ENCODE measurements around the gene IRGQ. TPM values are rescaled to one million over a fixed set of nuclear protein-coding genes. Genes with fewer than 3 reads are reported as not detected.
"Not testable (repeated sequence)": the region's sequence is repeated elsewhere in the genome, so short reads cannot be mapped to it uniquely, and the experiment has no call there.

IRGQ gene, protein sequence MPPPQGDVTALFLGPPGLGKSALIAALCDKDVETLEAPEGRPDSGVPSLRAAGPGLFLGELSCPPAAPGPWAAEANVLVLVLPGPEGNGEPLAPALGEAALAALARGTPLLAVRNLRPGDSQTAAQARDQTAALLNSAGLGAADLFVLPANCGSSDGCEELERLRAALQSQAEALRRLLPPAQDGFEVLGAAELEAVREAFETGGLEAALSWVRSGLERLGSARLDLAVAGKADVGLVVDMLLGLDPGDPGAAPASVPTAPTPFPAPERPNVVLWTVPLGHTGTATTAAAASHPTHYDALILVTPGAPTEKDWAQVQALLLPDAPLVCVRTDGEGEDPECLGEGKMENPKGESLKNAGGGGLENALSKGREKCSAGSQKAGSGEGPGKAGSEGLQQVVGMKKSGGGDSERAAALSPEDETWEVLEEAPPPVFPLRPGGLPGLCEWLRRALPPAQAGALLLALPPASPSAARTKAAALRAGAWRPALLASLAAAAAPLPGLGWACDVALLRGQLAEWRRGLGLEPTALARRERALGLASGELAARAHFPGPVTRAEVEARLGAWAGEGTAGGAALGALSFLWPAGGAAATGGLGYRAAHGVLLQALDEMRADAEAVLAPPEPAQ
- total RNA-seq (2014; rRNA removed; shearing (Covaris generic)): 24.0 and 24.6 TPM in 2 replicates

DNA sequence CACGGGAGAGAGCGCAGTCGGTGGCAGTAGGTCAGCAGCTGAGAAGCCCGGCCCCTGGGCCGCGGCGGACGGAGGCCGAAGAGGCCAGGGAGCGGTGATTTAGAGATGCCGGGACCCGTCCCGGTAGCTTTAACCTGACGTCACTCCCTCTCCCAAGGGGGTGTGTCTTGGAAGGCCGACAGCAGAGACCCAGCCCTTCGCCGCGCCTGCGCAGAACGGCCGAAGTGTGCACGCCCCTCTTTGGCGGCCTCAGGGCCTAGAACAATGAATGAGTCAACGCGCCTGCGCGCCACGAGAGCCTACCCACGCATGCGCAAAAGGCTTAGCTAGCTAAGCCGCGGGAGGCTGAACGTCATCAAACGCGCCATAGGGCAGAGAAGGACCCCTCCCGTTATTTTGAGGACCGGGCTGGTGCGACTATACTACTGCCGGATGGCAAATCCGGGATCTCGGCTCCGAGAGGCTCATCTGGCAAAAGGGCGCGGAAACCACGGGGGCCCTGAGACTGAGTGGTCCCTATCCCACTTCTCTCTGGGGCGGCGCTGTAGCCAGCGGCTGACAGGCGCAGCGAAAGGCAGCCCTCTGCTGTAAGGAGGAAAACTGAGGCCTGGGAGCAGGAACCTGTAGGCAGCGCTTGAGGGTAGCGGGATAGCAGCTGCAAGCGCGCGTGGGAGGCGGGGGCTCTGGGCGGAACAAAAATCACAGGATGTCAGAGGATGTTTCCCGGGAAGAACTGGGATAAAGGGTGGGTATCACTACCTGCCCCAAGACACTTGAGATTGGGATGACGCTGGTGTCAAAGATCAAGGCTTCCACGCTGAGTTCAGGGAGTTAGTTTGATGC lies at the start of gene IRGQ, which contains the start of gene ZNF576:
IRGQ (minus strand) TSS at position 136 of the 843 bp plus-strand sequence. CDS start 796 bp downstream, outside the sequence.
ZNF576 (plus strand) TSS at position 597 of the 843 bp plus-strand sequence. CDS start 514 bp downstream, outside the sequence.
- H3K27me3 ChIP-seq: no peaks in the 10 kb centered on the region
- no peaks in the 10 kb centered on the region for H3K9me3 ChIP-seq (replicated peaks)
- H3K36me3 ChIP-seq: peaks cover 2% of the 10 kb centered on the region
- peak; percentile 99 to 100 for DNase-seq
- peak within 1 kb of the TSS; percentile 99 for H3K27ac ChIP-seq
- peak within 1 kb of the TSS; percentile 64 for H3K4me3 ChIP-seq
- 0 out of 2 replicates have a peak, but pooled peaks cover 4% of the 10 kb centered on the region for H3K4me1 ChIP-seq

DNA sequence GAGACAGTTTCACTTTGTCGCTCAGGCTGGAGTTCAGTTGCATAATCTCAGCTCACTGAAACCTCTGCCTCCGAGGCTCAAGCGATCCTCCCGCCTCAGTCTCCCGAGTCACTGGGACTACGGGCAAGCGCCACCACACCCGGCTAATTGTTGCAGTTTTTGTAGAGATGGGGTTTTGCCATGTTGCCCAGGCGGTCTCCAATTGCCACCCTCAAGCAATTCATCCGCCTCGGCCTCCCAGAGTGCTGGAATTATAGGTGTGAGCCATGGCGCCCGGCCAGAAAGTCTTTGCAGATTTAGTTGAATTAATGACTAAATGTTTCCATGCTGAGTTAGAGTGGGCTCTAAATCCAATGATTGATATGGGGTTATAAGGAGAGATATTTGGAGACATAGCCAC lies 48.2 kb upstream of the IRGQ start:
- Histone ChIP-seq H3K27ac (no peak overlapping the region), H3K9me3 (replicated peaks) (no peaks in the 10 kb centered on the region), H3K4me3 (no peak overlapping the region), H3K27me3 (peaks cover 8% of the 10 kb centered on the region), H3K36me3 (no peaks in the 10 kb centered on the region), H3K4me1 (no peaks in the 10 kb centered on the region; the same call in none of the 2 replicates)
- DNase-seq: no peak

DNA sequence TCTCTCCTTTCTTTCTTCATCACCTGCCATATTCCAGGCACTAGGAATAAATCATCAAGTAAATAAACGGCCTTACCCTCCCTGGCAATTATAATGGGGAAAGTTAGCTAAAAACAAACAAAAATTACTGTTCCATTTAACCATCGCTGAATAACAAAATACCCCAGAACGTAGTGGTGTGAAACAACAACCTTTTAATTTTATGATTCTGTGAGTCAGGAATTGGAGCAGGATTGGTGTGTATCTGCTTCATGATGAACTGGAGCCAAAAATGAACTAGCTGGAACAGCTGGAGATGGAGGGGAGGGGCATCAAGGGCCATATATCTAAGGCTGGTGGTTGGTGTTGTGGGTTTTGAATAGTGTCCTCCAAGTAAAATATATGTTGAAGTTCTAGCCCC lies 47.4 kb upstream of the IRGQ start:
- DNase-seq: peak in 1 of 2 experiments; percentile 35

DNA sequence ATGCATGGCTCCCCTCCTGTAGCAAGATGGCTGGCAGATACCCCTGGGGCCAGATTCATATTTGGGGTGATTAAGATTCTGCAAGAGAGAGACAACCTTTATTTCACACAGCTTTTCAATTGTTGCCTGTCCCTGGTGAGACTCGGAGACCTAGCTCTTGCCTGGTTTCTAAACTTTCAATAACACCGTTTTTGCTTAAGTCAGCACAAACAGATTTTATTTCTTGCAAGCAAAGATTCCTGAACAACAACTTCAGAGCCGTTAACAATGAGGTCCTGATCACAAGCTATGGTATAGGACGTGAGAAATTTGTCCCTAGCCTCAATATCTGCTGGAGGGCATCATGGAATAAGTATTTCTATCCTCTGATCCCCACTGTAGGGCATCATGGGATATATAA lies 46.6 kb upstream of the IRGQ start:
- Histone ChIP-seq H3K27me3 (peaks cover 19% of the 10 kb centered on the region), H3K4me3 (no peak overlapping the region), H3K27ac (no peak overlapping the region), H3K9me3 (replicated peaks) (no peaks in the 10 kb centered on the region), H3K36me3 (no peaks in the 10 kb centered on the region), H3K4me1 (no peaks in the 10 kb centered on the region; the same call in none of the 2 replicates)
- DNase-seq: no peak

More for the DNA sequence above, 47.4 kb upstream of the IRGQ start:
- no peaks in the 10 kb centered on the region; the same call in none of the 2 replicates for H3K4me1 ChIP-seq
- H3K4me3 ChIP-seq: no peak overlapping the region
- H3K27ac ChIP-seq: no peak overlapping the region
- peaks cover 17% of the 10 kb centered on the region for H3K27me3 ChIP-seq
- no peaks in the 10 kb centered on the region for H3K36me3 ChIP-seq
- no peaks in the 10 kb centered on the region for H3K9me3 ChIP-seq (replicated peaks)

DNA sequence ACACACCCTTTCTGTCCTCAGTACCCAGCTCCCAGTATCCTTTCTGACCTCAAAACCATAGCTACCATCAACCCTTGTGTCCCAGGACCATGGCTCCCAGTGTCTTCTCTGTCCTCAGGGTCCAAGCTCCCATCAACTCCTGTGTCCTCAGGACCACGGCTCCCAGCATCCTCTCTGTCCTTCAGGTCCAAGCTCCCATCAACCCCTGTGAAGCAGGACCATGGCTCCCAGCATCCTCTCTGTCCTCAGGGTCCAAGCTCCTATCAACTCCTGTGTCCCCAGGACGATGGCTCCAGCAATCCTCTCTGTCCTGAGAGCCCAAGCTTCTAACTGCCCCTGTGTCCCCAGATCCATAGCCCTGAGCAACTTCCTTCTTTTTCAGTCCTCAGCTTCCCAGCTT lies 45.4 kb upstream of the IRGQ start:
- DNase-seq: no peak
- no peaks in the 10 kb centered on the region for H3K36me3 ChIP-seq
- no peaks in the 10 kb centered on the region for H3K9me3 ChIP-seq (replicated peaks)
- H3K27ac ChIP-seq: no peak overlapping the region
- H3K4me1 ChIP-seq: no peaks in the 10 kb centered on the region; the same call in none of the 2 replicates
- peaks cover 19% of the 10 kb centered on the region for H3K27me3 ChIP-seq
- H3K4me3 ChIP-seq: no peak overlapping the region

DNA sequence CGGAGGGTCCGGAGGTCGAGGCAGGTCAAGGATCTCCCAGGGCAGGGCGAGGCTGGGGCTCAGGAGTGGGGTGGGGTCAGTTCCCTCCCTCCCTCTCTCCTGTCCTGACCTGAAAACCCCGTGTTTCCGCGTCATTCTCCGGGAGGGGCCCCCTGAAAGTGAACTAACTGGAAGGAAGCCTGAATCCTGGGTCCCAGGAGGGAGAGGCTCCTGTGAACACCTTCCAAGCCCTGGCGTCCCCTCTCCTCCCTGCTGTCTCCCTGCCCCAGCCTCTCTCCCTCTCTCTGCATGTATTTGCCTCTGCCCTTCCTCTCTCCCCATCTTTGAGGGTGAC lies 44.5 kb upstream of the IRGQ start:
- no peak for DNase-seq
- H3K4me1 ChIP-seq: no peaks in the 10 kb centered on the region; the same call in none of the 2 replicates
- H3K36me3 ChIP-seq: no peaks in the 10 kb centered on the region
- no peaks in the 10 kb centered on the region for H3K9me3 ChIP-seq (replicated peaks)
- no peak overlapping the region for H3K4me3 ChIP-seq
- peaks cover 19% of the 10 kb centered on the region for H3K27me3 ChIP-seq
- H3K27ac ChIP-seq: no peak overlapping the region

DNA sequence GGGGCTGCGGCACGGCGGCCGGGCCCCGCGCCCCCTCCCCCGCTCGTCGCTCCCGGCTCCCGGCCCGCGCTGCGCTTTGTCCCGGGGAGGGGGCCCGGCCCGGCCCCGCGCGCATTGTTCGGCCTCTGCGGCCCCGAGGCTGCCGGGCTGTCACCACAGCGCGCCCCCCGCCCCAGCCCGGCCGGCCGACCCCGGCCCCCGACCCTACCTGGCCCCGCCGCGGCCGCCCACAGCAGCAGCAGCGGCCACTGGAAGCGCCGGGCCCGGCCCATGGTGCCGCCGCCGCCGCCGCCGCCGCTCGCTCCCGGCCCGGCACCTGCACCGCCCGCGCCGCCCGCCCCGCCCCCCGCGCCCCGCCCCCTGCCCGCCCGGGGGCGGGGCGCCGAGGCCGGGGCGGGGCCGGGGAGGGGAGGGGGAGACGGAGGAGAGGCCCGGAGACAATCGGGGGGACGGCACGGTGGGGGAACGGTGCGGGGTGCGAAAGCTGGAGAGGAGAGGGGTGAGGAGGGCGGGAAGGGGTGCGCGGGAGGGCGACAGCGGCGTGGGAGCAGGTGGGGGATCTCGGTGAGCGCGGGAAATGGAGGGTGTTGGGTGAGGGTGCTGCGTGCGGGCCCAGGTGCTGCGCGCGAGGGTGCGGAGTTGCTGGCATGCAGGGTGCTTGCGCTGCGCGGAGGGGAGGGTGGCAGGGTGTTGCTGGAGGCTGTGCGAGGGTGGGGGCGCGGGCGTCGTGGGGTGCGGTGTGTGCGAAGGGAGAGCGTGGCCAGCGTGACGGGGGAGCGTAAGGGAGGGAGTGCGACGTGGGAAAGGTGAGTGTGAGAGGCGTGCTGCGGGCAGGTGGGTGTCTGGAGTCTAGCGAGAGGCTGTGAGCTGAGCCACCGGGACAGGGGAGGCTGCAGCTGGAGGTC lies 43.8 kb upstream of the IRGQ start, which contains the start of gene CADM4:
CADM4 (minus strand) TSS at position 332 of the 905 bp plus-strand sequence; CDS start at position 272, 60 bp downstream.
- Histone ChIP-seq H3K27me3 (peaks cover 19% of the 10 kb centered on the region), H3K9me3 (replicated peaks) (no peaks in the 10 kb centered on the region), H3K4me1 (no peaks in the 10 kb centered on the region; the same call in none of the 2 replicates), H3K4me3 (peak within 1 kb of the TSS; percentile 45), H3K36me3 (no peaks in the 10 kb centered on the region), H3K27ac (no peak within 1 kb of the TSS)
- peak in 1 of 2 experiments; percentile 36 for DNase-seq

DNA sequence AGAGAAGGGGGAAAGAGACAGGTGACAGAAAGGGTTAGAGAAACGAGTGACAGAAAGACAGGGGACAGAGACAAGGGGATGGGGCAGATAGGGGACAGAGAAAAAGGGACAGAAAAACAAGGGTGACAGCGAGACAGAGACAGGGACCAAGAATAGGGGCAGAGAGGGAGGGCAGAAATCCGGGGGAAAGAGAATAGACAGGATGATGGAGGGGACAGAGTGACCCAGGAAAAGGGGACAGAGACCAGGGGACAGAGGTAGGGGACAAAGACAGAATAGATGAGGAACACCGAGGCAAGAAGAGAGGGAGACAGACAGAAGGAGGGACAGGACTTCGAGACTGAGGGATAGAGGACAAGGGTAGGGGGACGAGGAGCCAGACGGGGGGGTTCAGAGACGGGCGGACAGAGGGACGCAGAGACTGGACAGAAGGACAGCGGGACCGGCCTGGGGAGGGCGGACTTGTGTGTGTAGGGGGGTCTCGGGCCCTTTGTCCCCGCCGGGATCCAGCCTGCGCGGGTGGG lies 43.1 kb upstream of the IRGQ start:
- Histone ChIP-seq H3K27ac (no peak overlapping the region), H3K27me3 (peaks cover 19% of the 10 kb centered on the region), H3K4me1 (no peaks in the 10 kb centered on the region; the same call in none of the 2 replicates), H3K4me3 (peak overlapping the region; percentile 39), H3K9me3 (replicated peaks) (no peaks in the 10 kb centered on the region), H3K36me3 (no peaks in the 10 kb centered on the region)
- no peak for DNase-seq

DNA sequence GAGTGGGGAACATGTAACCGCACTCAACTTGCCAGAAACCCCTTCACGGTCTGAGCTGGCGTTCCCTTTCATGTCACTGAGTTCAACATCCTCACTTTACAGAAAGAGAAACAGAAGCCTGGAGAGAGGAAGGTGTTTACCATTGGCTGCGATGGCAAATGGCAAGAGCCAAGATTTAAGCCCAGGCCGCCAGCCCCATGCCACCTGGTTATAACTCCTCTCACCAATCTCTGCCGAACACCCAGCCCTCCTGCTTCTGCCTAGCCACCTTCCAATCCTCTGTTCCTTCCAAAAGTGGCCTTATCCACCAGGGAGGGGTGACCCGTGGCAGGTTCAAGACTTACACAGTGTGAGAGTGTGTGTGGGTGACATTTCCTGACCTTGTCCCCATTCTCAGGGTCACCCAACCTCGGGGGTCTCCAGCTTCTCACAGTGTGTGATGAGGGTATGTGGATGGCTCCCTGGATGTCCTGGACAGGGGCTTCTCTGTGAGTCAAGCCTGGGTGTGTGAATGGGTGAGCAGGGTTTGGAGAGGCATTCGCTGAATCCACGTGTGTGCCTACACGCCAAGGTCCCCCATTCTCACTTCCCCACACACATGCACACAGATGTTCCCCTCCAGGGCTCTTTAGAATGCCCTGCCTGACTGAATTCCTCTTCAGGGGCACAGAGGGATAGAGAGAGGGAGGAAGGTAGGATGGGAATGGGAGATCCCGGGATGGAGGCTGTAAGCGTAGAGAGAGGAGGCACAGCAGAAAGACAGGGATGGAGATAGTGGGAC lies 42.5 kb upstream of the IRGQ start:
- no peaks in the 10 kb centered on the region for H3K9me3 ChIP-seq (replicated peaks)
- DNase-seq: no peak
- H3K27me3 ChIP-seq: peaks cover 19% of the 10 kb centered on the region
- no peak overlapping the region for H3K27ac ChIP-seq
- no peaks in the 10 kb centered on the region; the same call in none of the 2 replicates for H3K4me1 ChIP-seq
- H3K4me3 ChIP-seq: no peak overlapping the region
- no peaks in the 10 kb centered on the region for H3K36me3 ChIP-seq

DNA sequence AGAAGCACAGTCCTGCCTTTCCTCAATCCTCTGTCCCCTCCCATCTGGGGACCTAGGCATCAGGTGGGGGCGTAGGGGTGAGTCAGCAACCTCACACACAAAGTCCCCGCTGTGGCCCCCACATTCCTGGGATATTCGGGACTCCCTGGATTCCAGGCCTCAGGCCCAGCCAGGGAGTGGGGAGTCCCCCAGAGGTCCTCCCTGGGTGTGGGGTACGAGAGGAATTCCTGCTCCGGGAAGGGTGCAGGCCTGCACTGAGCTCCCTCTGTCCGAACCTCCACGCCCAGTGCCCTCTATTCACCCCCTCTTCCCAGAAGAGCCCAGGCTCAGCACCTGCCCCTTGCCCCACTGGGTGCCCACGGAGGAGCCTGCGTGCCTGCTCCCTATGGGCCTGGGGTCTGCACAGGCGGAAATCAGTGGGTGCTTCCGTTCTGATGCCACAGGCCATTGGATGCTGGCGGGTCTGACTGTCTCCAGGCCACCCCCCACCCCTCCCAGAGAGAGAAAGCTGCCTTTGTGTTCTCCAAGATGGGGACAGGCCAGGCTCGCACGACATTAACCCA lies 40.3 kb upstream of the IRGQ start:
- Histone ChIP-seq H3K27ac (no peak overlapping the region), H3K9me3 (replicated peaks) (no peaks in the 10 kb centered on the region), H3K36me3 (no peaks in the 10 kb centered on the region), H3K27me3 (peaks cover 19% of the 10 kb centered on the region), H3K4me1 (no peaks in the 10 kb centered on the region), H3K4me3 (no peak overlapping the region)
- no peak for DNase-seq

DNA sequence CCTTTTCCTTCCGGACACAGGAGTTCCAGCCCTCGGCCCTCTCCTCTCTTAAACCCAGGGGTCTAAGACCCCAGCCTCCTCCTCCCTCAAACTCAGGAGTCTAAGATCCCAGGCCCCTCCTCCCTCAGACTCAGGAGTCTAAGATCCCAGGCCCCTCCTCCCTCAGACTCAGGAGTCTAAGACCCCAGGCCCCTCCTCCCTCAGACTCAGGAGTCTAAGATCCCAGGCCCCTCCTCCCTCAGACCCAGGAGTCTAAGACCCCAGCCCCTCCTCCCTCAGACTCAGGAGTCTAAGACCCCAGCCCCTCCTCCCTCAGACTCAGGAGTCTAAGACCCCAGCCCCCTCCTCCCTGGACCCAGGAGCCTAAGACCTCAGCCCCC lies 39.6 kb upstream of the IRGQ start:
- H3K36me3 ChIP-seq; H3K27ac ChIP-seq; H3K9me3 ChIP-seq (replicated peaks); H3K4me1 ChIP-seq; DNase-seq: not testable (repeated sequence)
- H3K4me3 ChIP-seq: peak overlapping the region; percentile 57
- H3K27me3 ChIP-seq: peaks cover 16% of the 10 kb centered on the region

DNA sequence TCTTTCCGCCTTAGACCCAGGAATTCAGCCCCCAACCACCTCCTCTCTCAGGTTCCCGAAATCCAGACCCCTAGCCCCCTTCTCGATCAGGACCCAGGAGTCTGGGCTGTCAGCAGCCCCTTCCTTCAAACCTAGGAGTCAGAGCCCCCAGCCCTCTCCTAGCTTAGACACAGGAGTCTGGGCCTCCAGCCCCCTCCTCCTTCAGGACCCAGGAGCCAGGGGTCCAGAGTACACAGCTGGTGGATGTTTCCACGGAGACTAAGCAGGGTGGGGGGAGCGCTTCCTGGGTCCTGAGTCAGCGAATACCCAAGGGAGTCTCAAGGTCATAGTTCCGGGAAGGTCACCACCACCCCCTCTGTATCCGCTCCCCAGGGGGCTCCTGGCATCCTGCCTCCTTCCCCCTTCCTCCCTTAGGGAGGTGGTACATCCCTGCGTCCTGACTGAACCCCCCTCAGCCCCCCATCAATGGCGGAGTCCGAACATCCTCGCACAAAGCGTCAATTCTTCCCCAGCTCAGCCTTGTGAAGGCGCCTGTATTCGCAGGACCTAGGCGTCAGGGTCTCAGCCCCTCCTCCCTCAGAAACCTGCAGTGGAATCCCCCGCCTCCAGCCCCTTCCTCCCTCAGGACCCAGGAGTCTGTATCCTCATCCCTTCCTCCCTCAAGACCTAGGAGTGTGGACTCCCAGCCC lies 39.1 kb upstream of the IRGQ start:
- Histone ChIP-seq H3K27me3 (peaks cover 11% of the 10 kb centered on the region), H3K27ac (peak overlapping the region; percentile 56), H3K4me1 (no peaks in the 10 kb centered on the region), H3K9me3 (replicated peaks) (no peaks in the 10 kb centered on the region), H3K4me3 (peak overlapping the region; percentile 57), H3K36me3 (no peaks in the 10 kb centered on the region)
- DNase-seq: peak; percentile 56 to 67

Data from SJCRH30 (cell line).